Measurements from ENCODE around the gene LMNA. TPM values are rescaled to one million over a fixed set of nuclear protein-coding genes. Genes with fewer than 3 reads are reported as not detected.
"Not testable (repeated sequence)": the region's sequence is repeated elsewhere in the genome, so short reads cannot be mapped to it uniquely, and the experiment has no call there.

The LMNA gene
- total RNA-seq, 6 experiments from 2014 or later, result 79.4 to 129 (median 98.8) TPM

- no peak overlapping the region for H3K4me3 ChIP-seq
- WGBS (ENCODE audit: insufficient coverage, low coverage, low lambda C conversion rate, missing lambda C conversion rate), result 66% methylated on average over 2 of the region's 4 CpGs
- DNase-seq (no peak), ATAC-seq (no peak)
- H3K4me1 ChIP-seq, result peaks cover 0 to 23% (median 9%) of the 10 kb centered on the region in 4 donors
- H3K27me3 ChIP-seq, result no peaks in the 10 kb centered on the region
- TF ChIP-seq CTCF (IDR thresholded peaks at IDR 0.05) (no peak), POLR2A (IDR thresholded peaks at IDR 0.05) (no peak)
- no peaks in the 10 kb centered on the region for H3K9me3 ChIP-seq
- H3K36me3 ChIP-seq, result no peaks in the 10 kb centered on the region
- H3K27ac ChIP-seq, result peak overlapping the region in 2 of 3 donors; percentile 31 to 92
- intact Hi-C loops (cut with DNase I), result no loop called here
These were observed 1.1 kb upstream of the LMNA start for GRCh38 chr1:156113282-156113950.

DNA sequence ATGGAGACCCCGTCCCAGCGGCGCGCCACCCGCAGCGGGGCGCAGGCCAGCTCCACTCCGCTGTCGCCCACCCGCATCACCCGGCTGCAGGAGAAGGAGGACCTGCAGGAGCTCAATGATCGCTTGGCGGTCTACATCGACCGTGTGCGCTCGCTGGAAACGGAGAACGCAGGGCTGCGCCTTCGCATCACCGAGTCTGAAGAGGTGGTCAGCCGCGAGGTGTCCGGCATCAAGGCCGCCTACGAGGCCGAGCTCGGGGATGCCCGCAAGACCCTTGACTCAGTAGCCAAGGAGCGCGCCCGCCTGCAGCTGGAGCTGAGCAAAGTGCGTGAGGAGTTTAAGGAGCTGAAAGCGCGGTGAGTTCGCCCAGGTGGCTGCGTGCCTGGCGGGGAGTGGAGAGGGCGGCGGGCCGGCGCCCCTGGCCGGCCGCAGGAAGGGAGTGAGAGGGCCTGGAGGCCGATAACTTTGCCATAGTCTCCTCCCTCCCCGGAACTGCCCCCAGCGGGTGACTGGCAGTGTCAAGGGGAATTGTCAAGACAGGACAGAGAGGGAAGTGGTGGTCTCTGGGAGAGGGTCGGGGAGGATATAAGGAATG lies 505 bp downstream of the LMNA start:
- TF ChIP-seq CTCF (IDR thresholded peaks at IDR 0.05) (no peak), POLR2A (IDR thresholded peaks at IDR 0.05) (peak; percentile 47)
- H3K27me3 ChIP-seq, result no peaks in the 10 kb centered on the region
- no peaks in the 10 kb centered on the region for H3K36me3 ChIP-seq
- intact Hi-C loops (cut with DNase I), result no loop called here
- ATAC-seq (peak; percentile 20 to 59 (median 56)), DNase-seq (peak in 1 of 3 donors; percentile 68)
- H3K9me3 ChIP-seq, result no peaks in the 10 kb centered on the region
- H3K4me3 ChIP-seq, result peak overlapping the region; percentile 95 to 99 (median 97)
- H3K27ac ChIP-seq, result peak overlapping the region; percentile 89 to 92 (median 91)
- WGBS (ENCODE audit: insufficient coverage, low coverage, low lambda C conversion rate, missing lambda C conversion rate), result 0% methylated on average over 10 of the region's 49 CpGs
- peaks cover 0 to 39% (median 16%) of the 10 kb centered on the region in 4 donors for H3K4me1 ChIP-seq

DNA sequence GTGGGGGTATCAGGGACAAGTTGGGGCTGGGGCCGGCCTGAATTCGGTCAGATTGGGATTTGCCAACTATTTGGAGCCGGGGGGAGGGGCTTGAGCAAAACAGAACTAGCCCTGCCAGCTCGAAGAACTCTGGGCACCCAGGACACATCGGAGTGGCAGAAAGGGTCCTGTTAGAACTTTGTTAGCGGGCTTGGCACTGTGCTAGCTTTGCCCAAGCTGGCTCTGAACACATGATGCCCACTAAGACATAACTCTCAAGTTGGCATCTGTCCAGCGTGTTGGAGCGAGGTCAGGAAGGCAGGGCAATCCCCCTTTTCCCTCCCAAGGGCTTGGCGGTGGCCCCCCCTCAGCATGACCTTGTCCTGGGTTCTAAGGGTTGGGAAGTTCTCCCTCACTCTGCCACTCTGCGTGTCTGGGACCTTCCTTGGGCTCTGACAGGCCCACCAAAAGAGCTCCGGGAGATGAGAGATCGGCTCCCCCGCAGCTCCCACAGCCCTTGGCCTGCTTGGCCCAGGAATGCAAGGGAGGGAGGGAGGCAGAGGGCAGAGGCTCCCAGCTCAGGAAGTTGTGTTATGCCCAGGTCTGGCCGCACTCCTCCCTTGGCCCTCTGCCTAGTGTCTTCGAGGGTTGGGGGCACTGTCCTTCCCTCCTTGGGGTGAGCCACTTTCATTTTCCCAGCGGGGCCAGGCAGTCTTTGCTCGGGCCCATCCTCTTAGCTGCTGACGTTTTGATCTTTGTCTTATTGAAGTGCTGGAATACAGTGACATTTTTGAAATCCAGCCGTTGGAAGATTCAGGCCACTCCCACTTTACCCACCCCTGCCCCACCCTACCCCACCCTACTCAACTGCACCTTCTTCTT lies 1.2 kb downstream of the LMNA start:
- peak overlapping the region; percentile 95 to 99 (median 97) for H3K4me3 ChIP-seq
- ATAC-seq, result peak; percentile 37 to 53 (median 51)
- TF ChIP-seq POLR2A (IDR thresholded peaks at IDR 0.05) (peak; percentile 53), CTCF (IDR thresholded peaks at IDR 0.05) (no peak)
- peaks cover 0 to 47% (median 21%) of the 10 kb centered on the region in 4 donors for H3K4me1 ChIP-seq
- no peaks in the 10 kb centered on the region for H3K27me3 ChIP-seq
- no peaks in the 10 kb centered on the region for H3K36me3 ChIP-seq
- no peaks in the 10 kb centered on the region for H3K9me3 ChIP-seq
- H3K27ac ChIP-seq, result peak overlapping the region; percentile 89 to 92 (median 91)
- peak; percentile 67 to 81 (median 79) for DNase-seq
- 4% methylated on average over 8 of the region's 19 CpGs for WGBS (ENCODE audit: insufficient coverage, low coverage, low lambda C conversion rate, missing lambda C conversion rate)
- intact Hi-C loops (cut with DNase I), result no loop called here

GRCh38 chr1:156116731-156117130 lies 2.2 kb downstream of the LMNA start:
- peak overlapping the region; percentile 89 to 92 (median 91) for H3K27ac ChIP-seq
- H3K36me3 ChIP-seq; DNase-seq; H3K27me3 ChIP-seq; H3K9me3 ChIP-seq; ATAC-seq; intact Hi-C loops (cut with DNase I): not testable (repeated sequence)
- 100% methylated on average over 1 of the region's 5 CpGs for WGBS (ENCODE audit: insufficient coverage, low coverage, low lambda C conversion rate, missing lambda C conversion rate)
- H3K4me1 ChIP-seq, result peaks cover 0 to 57% (median 26%) of the 10 kb centered on the region in 4 donors
- H3K4me3 ChIP-seq, result peak overlapping the region; percentile 95 to 99 (median 97)

Data from right lobe of liver (tissue), 6 donors.